Measurements from ENCODE around the gene NCOA7. TPM values are rescaled to one million over a fixed set of nuclear protein-coding genes. Genes with fewer than 3 reads are reported as not detected.
"Not testable (repeated sequence)": the region's sequence is repeated elsewhere in the genome, so short reads cannot be mapped to it uniquely, and the experiment has no call there.

NCOA7 gene
- total RNA-seq, 1 experiment from 2014 or later = 51.0 TPM

DNA sequence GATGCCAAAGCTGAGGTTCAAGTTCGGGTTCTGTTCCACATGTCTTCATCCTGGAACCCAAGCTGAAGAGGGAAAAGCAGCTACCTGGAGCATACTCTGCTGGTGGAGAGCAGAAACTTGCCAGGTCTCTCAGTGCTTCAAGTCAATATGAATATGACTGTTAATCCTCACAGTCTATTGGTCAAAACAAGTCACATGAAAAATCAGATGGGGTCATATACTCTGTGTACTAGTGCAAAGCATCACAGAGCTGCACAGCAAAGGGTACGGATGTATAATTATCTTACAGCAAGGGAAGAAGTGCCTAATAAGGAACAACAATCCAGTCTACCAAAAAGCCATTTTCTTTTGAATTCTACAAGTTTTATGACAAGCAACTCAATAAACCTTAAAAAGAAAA is 11.6 kb downstream of the NCOA7 start:
- DNase-seq = no peak
- H3K79me2 ChIP-seq (ENCODE audit: low read depth) = peaks cover 53% of the 10 kb centered on the region
- POLR2A ChIA-PET (ENCODE audit: unreplicated experiment) = no interaction called here
- H2AFZ ChIP-seq = no peak overlapping the region
- no peak overlapping the region for H3K4me3 ChIP-seq
- no peaks in the 10 kb centered on the region for H3F3A ChIP-seq (ENCODE audit: insufficient read depth, low read depth)
- H3K9me3 ChIP-seq (ENCODE audit: insufficient read depth, low read depth) = no peaks in the 10 kb centered on the region
- intact Hi-C loops (cut with micrococcal nuclease; ENCODE audit: unreplicated experiment) = no loop called here
- H3K9me2 ChIP-seq (ENCODE audit: insufficient read depth) = no peaks in the 10 kb centered on the region; the same call in 1 of the 2 replicates
- peaks cover 34% of the 10 kb centered on the region; the same call in 1 of the 2 replicates for H3K36me3 ChIP-seq (ENCODE audit: low read depth)
- no TSS peak for BruUV-seq (replicated peaks)
- CTCF ChIA-PET = no interaction called here
- H3K27ac ChIP-seq = no peak overlapping the region
- H4K20me1 ChIP-seq (ENCODE audit: insufficient read depth) = no peaks in the 10 kb centered on the region
- no peak overlapping the region for H3K4me2 ChIP-seq
- TF ChIP-seq, protein P1, sequence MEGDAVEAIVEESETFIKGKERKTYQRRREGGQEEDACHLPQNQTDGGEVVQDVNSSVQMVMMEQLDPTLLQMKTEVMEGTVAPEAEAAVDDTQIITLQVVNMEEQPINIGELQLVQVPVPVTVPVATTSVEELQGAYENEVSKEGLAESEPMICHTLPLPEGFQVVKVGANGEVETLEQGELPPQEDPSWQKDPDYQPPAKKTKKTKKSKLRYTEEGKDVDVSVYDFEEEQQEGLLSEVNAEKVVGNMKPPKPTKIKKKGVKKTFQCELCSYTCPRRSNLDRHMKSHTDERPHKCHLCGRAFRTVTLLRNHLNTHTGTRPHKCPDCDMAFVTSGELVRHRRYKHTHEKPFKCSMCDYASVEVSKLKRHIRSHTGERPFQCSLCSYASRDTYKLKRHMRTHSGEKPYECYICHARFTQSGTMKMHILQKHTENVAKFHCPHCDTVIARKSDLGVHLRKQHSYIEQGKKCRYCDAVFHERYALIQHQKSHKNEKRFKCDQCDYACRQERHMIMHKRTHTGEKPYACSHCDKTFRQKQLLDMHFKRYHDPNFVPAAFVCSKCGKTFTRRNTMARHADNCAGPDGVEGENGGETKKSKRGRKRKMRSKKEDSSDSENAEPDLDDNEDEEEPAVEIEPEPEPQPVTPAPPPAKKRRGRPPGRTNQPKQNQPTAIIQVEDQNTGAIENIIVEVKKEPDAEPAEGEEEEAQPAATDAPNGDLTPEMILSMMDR (conservative IDR thresholded peaks at IDR 0.05) = no peak
- H3K4me1 ChIP-seq (replicated peaks; ENCODE audit: insufficient read depth) = peaks cover 25% of the 10 kb centered on the region
- no peaks in the 10 kb centered on the region for H3K27me3 ChIP-seq (ENCODE audit: insufficient read depth, low read depth)

GRCh38 chr6:125802943-125803377 is 12.2 kb downstream of the NCOA7 start:
- BruUV-seq (replicated peaks) = no TSS peak
- no peaks in the 10 kb centered on the region for H3F3A ChIP-seq (ENCODE audit: insufficient read depth, low read depth)
- intact Hi-C loops (cut with micrococcal nuclease; ENCODE audit: unreplicated experiment) = no loop called here

GRCh38 chr6:125804264-125804663 is 13.5 kb downstream of the NCOA7 start:
- ChIA-PET POLR2A (ENCODE audit: unreplicated experiment) (no interaction called here), CTCF (no interaction called here)
- no peak overlapping the region for H3K27ac ChIP-seq
- H3K4me1 ChIP-seq (replicated peaks; ENCODE audit: insufficient read depth) = peaks cover 6% of the 10 kb centered on the region
- no peaks in the 10 kb centered on the region for H3F3A ChIP-seq (ENCODE audit: insufficient read depth, low read depth)
- H3K4me2 ChIP-seq = no peak overlapping the region
- no peaks in the 10 kb centered on the region for H3K27me3 ChIP-seq (ENCODE audit: insufficient read depth, low read depth)
- BruUV-seq (replicated peaks) = no TSS peak
- H2AFZ ChIP-seq = no peak overlapping the region
- peaks cover 24% of the 10 kb centered on the region; the same call in 1 of the 2 replicates for H3K36me3 ChIP-seq (ENCODE audit: low read depth)
- no peak for DNase-seq
- no peaks in the 10 kb centered on the region; the same call in 1 of the 2 replicates for H3K9me2 ChIP-seq (ENCODE audit: insufficient read depth)
- TF ChIP-seq, protein P1 (conservative IDR thresholded peaks at IDR 0.05) = no peak
- no peak for TF ChIP-seq EZH2 (IDR thresholded peaks at IDR 0.05; ENCODE audit: low read depth)
- H3K4me3 ChIP-seq = no peak overlapping the region
- H4K20me1 ChIP-seq (ENCODE audit: insufficient read depth) = no peaks in the 10 kb centered on the region
- intact Hi-C loops (cut with micrococcal nuclease; ENCODE audit: unreplicated experiment) = no loop called here
- H3K9me3 ChIP-seq (ENCODE audit: insufficient read depth, low read depth) = no peaks in the 10 kb centered on the region
- H3K79me2 ChIP-seq (ENCODE audit: low read depth) = peaks cover 49% of the 10 kb centered on the region

More at GRCh38 chr6:125802943-125803377, 12.2 kb downstream of the NCOA7 start:
- H3K36me3 ChIP-seq (ENCODE audit: low read depth) = peaks cover 30% of the 10 kb centered on the region; the same call in 1 of the 2 replicates
- no peak overlapping the region for H3K27ac ChIP-seq
- peaks cover 53% of the 10 kb centered on the region for H3K79me2 ChIP-seq (ENCODE audit: low read depth)
- no peaks in the 10 kb centered on the region for H4K20me1 ChIP-seq (ENCODE audit: insufficient read depth)
- no peak overlapping the region for H3K4me2 ChIP-seq
- no peak overlapping the region for H2AFZ ChIP-seq
- CTCF ChIA-PET = no interaction called here
- H3K9me3 ChIP-seq (ENCODE audit: insufficient read depth, low read depth) = no peaks in the 10 kb centered on the region
- POLR2A ChIA-PET (ENCODE audit: unreplicated experiment) = no interaction called here
- no peak overlapping the region for H3K4me3 ChIP-seq
- H3K4me1 ChIP-seq (replicated peaks; ENCODE audit: insufficient read depth) = peaks cover 19% of the 10 kb centered on the region
- TF ChIP-seq, protein P1 (conservative IDR thresholded peaks at IDR 0.05) = no peak
- no peak for TF ChIP-seq EZH2 (IDR thresholded peaks at IDR 0.05; ENCODE audit: low read depth)
- no peaks in the 10 kb centered on the region for H3K27me3 ChIP-seq (ENCODE audit: insufficient read depth, low read depth)
- no peaks in the 10 kb centered on the region; the same call in 1 of the 2 replicates for H3K9me2 ChIP-seq (ENCODE audit: insufficient read depth)
- DNase-seq = no peak

GRCh38 chr6:125804866-125805425 is 14.2 kb downstream of the NCOA7 start:
- H3K4me3 ChIP-seq; H3K4me1 ChIP-seq (replicated peaks; ENCODE audit: insufficient read depth); BruUV-seq (replicated peaks); CTCF ChIA-PET; POLR2A ChIA-PET (ENCODE audit: unreplicated experiment); intact Hi-C loops (cut with micrococcal nuclease; ENCODE audit: unreplicated experiment); H4K20me1 ChIP-seq (ENCODE audit: insufficient read depth); H3K9me2 ChIP-seq (ENCODE audit: insufficient read depth); H3F3A ChIP-seq (ENCODE audit: insufficient read depth, low read depth); DNase-seq; H3K27me3 ChIP-seq (ENCODE audit: insufficient read depth, low read depth); H3K9me3 ChIP-seq (ENCODE audit: insufficient read depth, low read depth); H3K4me2 ChIP-seq; H3K27ac ChIP-seq; H2AFZ ChIP-seq: not testable (repeated sequence)
- Histone ChIP-seq H3K79me2 (ENCODE audit: low read depth) (peaks cover 49% of the 10 kb centered on the region), H3K36me3 (ENCODE audit: low read depth) (peaks cover 17% of the 10 kb centered on the region; the same call in 1 of the 2 replicates)

All from PC-9 (cell line).